ENCODE measurements around the gene FOXP1.

FOXP1 gene

DNA sequence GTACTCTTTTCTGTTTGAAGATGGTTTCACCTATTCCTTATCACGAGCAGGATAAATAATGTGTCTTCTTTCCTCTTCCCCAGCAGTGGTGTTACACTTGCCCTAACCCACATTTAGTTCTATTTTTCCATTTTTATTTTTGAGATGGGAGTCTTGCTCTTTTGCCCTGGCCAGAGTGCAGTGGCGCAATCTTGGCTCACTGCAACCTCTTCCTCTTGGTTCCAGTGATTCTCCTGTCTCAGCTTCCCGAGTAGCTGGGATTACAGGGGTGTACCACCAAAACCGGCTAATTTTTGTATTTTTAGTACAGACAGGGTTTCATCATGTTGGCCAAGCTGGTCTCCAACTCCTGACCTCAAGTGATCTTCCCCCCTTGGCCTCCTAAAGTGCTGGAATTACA lies 372.4 kb downstream of the FOXP1 start:
- no peak overlapping the region for H3K4me3 ChIP-seq (ENCODE audit: low read depth, low read length)
- TF ChIP-seq, protein P1, sequence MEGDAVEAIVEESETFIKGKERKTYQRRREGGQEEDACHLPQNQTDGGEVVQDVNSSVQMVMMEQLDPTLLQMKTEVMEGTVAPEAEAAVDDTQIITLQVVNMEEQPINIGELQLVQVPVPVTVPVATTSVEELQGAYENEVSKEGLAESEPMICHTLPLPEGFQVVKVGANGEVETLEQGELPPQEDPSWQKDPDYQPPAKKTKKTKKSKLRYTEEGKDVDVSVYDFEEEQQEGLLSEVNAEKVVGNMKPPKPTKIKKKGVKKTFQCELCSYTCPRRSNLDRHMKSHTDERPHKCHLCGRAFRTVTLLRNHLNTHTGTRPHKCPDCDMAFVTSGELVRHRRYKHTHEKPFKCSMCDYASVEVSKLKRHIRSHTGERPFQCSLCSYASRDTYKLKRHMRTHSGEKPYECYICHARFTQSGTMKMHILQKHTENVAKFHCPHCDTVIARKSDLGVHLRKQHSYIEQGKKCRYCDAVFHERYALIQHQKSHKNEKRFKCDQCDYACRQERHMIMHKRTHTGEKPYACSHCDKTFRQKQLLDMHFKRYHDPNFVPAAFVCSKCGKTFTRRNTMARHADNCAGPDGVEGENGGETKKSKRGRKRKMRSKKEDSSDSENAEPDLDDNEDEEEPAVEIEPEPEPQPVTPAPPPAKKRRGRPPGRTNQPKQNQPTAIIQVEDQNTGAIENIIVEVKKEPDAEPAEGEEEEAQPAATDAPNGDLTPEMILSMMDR (IDR thresholded peaks at IDR 0.05; ENCODE audit: low read depth, low read length) = no peak
- in situ Hi-C loops (cut with HindIII; ENCODE audit: low sequenced_read_pairs) = no loop called here
- no peak for DNase-seq (ENCODE audit: low read depth, low spot score)

GRCh38 chr3:71210257-71211007 lies 373.1 kb downstream of the FOXP1 start:
- TF ChIP-seq, protein P1 (IDR thresholded peaks at IDR 0.05; ENCODE audit: low read depth, low read length) = peak; percentile 8
- in situ Hi-C loops (cut with HindIII; ENCODE audit: low sequenced_read_pairs) = no loop called here
- peak; percentile 79 for DNase-seq (ENCODE audit: low read depth, low spot score)
- H3K4me3 ChIP-seq (ENCODE audit: low read depth, low read length) = no peak overlapping the region

DNA sequence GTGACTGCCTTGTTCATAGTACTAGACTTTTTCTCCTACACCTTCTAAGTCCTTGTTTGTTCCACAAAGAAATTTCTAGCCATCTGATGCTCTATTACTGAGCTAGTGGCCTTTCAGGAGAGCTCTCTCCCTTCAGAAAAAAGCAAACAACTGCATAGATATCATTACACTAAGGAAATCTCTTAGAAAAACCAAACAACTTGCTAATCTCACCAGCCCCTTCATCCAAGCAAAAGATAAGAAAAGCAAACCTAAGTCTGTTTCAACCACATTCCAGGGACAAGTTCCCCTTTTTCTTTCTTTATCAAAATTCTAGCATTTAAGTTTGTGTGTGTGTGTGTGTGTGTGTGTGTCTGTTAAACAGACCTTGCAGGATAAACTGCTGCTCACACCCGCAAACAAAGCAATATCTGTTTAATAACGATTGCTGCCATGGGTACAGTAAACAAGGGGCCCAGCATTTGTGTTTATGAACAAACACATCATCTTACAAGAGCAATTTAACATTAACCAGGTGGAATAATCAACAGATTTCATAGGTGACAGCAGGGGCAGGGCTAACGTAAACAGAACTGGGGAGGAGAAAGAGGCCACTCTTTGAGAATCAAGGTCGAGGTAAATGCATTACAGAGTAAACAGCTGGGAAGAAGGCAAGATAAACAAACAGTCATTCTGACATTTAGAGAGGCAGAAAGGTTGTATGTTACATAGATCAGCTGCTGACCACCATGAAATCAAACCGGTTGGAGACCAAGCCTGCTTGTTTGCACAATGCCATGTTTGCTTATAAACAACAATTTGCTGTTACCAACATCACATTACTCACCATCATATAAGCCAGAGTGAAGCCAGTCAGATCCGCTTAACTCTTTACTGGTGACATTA lies 375.1 kb downstream of the FOXP1 start:
- no peak for DNase-seq (ENCODE audit: low read depth, low spot score)
- H3K4me3 ChIP-seq (ENCODE audit: low read depth, low read length) = no peak overlapping the region
- in situ Hi-C loops (cut with HindIII; ENCODE audit: low sequenced_read_pairs) = no loop called here
- TF ChIP-seq, protein P1 (IDR thresholded peaks at IDR 0.05; ENCODE audit: low read depth, low read length) = no peak

GRCh38 chr3:71207632-71208031 lies 375.9 kb downstream of the FOXP1 start:
- H3K4me3 ChIP-seq (ENCODE audit: low read depth, low read length) = no peak overlapping the region
- in situ Hi-C loops (cut with HindIII; ENCODE audit: low sequenced_read_pairs) = no loop called here
- TF ChIP-seq, protein P1 (IDR thresholded peaks at IDR 0.05; ENCODE audit: low read depth, low read length) = no peak
- no peak for DNase-seq (ENCODE audit: low read depth, low spot score)

- DNase-seq (ENCODE audit: low read depth, low spot score) = no peak
- H3K4me3 ChIP-seq (ENCODE audit: low read depth, low read length) = no peak overlapping the region
- in situ Hi-C loops (cut with HindIII; ENCODE audit: low sequenced_read_pairs) = no loop called here
- TF ChIP-seq, protein P1 (IDR thresholded peaks at IDR 0.05; ENCODE audit: low read depth, low read length) = no peak
These were observed 377.0 kb downstream of the FOXP1 start for GRCh38 chr3:71206305-71207165.

Data from astrocyte of the spinal cord (primary cell).